Stimulated activated CD4-positive, alpha-beta T cell treated with anti-CD3 and anti-CD28 coated beads, Interleukin-2, amount 100 ng/mL, for 24 hours (primary cell): ENCODE results near the gene TCOF1.

Experiments
- DNase-seq, 2 donors: peaks; one replicate each; pipeline ENCODE4 v3.0.0-alpha.2; 2020

The TCOF1 gene

GRCh38 chr5:150326707-150327106 lies 30.8 kb upstream of the TCOF1 start:
- no peak for DNase-seq

DNA sequence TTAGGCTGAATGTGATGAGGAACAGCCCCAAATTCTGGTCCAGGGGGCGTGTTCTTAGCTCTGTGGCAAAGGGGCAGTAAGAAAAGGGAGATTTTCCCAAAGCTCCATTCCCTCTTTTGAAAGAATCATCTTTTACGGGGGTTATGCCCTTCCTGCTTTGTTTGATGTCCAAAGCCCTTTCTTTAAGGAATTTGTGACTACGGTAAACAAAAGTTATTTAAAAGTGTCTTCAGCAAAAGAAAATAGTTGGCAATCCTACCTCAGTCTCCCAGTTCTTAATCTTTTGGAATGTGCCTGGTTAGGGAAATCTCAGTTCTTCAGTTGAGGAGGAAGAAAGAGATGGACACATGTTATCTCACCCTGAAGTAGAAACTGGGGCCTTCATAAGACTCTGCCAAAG lies 30.4 kb upstream of the TCOF1 start:
- no peak for DNase-seq

DNA sequence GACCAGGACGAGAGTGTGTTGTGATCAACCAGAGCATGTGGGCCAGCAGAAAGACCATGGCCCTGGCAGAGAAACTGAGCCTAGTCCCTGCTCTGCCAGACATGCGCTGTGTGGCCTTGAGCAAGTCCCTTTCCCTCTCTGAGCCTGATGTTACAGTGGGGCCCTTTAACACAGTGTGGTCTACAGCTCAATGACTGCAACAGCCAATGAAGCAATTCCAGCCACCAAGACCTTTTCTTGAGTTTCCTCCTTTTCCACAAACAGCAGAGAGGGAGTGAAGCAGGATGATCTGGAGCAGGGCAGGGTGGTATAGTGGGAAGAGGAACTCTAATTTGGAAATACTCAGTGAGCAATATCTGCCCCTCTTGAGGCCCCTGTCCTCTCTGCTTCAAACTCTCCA lies 29.0 kb upstream of the TCOF1 start:
- no peak for DNase-seq

- DNase-seq, result no peak
Observed at GRCh38 chr5:150329038-150329437, 28.5 kb upstream of the TCOF1 start.

- DNase-seq, result no peak
Observed at GRCh38 chr5:150329881-150330876, 27.3 kb upstream of the TCOF1 start.

GRCh38 chr5:150333400-150333799 lies 24.1 kb upstream of the TCOF1 start:
- DNase-seq, result no peak

DNA sequence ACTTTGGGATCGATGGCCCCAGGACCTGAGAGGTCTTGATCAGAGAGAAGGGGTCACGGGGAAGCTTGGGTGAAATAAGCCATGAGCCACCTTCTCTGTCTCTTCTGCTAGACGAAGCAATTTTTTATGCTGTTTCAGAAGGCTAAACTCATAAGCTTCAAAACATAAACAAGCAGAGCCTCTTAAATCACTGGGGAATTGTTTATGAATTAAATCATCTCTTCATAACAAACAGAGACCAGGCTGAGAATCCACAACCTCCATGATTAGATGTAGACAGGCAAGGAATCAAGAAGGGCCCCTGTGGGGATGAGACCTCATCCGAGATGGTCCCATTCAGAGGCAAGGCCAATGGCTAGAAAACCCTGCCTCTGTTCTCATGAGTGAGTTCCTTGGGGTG lies 21.7 kb upstream of the TCOF1 start:
- no peak for DNase-seq

DNA sequence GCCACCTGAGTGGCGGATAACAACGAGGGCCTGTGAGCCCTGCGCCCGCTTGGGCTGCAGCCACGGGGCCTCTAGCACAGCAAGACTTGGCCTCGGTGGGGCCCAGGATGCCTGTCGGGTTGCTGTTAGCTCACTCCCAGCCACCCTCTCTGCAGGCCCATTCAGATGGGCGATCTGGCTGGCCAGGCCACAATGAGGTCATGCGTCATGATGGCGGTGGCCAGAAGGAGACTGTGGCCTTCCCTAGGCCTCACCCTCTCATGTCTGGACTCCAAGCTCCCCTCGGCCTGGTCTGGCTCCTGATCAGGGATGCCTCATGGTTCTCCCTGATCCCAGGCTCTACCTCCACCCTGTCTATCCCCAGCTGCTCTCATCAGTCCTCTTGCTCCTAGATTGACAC lies 19.0 kb upstream of the TCOF1 start:
- no peak for DNase-seq

DNA sequence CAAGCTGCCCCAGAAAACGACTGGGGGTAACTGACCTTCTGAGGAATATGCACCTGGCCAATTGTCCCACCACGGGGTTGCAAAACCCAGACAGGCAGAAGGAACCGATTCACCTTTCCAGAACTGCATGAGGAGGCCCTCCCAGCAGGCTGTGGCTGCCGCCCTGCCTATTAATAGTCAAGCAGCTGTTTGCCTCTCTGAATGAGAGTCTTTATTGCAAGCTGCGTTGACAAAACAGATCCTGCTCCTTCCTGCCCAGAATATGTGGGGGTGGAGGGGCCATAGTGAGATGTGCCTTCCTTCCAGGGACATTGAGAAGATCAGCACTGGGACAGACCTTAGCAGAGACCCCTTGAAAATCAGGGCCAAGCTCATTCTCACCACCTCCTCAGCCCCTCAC lies 18.3 kb upstream of the TCOF1 start:
- DNase-seq, result no peak

- no peak for DNase-seq
Observed at GRCh38 chr5:150339841-150340240, 17.7 kb upstream of the TCOF1 start.

- no peak for DNase-seq
Observed at GRCh38 chr5:150340614-150341255, 16.8 kb upstream of the TCOF1 start.

- DNase-seq, result no peak
Observed at GRCh38 chr5:150341331-150341730, 16.2 kb upstream of the TCOF1 start.

DNA sequence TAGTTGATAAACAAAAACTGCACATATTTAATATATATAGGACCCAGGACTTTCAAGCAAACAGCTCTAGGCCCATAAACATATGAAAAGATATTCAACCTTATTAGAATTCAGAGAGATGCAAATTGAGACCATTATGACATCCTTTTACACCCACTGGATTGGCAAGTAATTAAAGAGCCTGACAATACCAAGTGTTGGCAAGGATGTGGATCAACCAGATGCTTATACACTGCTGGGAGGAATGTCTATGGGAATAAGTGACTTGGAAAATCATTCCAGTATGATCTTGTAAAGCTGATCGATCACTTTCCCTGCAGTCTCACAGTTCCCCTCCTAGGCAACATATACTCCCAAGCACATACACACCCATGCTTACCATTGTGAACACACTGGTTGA lies 15.5 kb upstream of the TCOF1 start:
- DNase-seq, result no peak

- no peak for DNase-seq
Observed at GRCh38 chr5:150342583-150342982, 14.9 kb upstream of the TCOF1 start.

- no peak for DNase-seq
Observed at GRCh38 chr5:150343994-150344631, 13.4 kb upstream of the TCOF1 start.

GRCh38 chr5:150345716-150346115 lies 11.8 kb upstream of the TCOF1 start:
- no peak for DNase-seq

GRCh38 chr5:150346592-150346991 lies 10.9 kb upstream of the TCOF1 start:
- DNase-seq, result no peak

- no peak for DNase-seq
Observed at GRCh38 chr5:150347003-150347402, 10.5 kb upstream of the TCOF1 start.

- DNase-seq, result no peak
Observed at GRCh38 chr5:150347451-150347850, 10.0 kb upstream of the TCOF1 start.

DNA sequence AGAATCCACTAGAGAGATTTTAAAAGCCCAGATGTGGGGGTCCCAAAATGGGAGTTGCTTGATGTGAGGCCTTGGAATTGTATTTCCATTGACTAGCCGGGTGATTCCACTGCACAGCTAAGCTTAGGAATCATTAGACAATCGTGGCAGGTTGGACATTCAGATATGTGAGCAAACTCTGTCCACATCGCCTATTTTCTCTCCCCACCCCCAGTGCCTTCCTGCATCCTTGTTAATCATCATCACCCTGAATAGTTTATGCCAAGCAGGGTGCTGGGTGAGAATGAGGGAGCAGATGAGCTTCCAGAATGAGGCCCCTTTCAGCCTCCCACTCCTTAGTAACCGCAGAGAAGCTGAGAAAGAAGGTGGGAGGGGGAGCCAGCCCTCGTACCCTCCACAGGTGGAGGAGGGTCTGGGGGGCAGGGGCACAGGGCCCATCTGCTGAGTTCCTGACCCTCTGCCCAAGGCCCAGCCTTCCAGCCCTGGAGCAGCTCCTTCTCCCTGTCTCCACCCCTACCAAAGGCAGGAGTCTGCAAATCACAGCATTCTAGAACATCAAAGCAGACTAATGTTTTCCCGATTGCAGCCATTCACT lies 7.7 kb upstream of the TCOF1 start:
- DNase-seq, result no peak

- DNase-seq, result peak; percentile 49 to 55
Observed at GRCh38 chr5:150350524-150351344, 6.8 kb upstream of the TCOF1 start.

GRCh38 chr5:150352244-150353031 lies 5.1 kb upstream of the TCOF1 start:
- no peak for DNase-seq
